Effector memory CD8-positive, alpha-beta T cell (primary cell): ENCODE results near the gene CACNA1A.

Experiments
- ATAC-seq: fragments of 150-1000 bp; cut with Tn5 transposase; replicated peaks from 2 replicates; pipeline ENCODE4 v1.10.0; 2021; ENCODE audit warnings: mild to moderate bottlenecking, moderate library complexity
- DNase-seq, 3 experiments: peaks; one replicate each; pipeline ENCODE4 v3.0.0; 2021
- H3K27ac Mint-ChIP-seq, 2 donors: one replicate each; pipeline ENCODE4 v1.8.0; 2022; ENCODE audit warnings: mild to moderate bottlenecking in 2 of 2, mixed read lengths in 2 of 2, moderate library complexity in 2 of 2
- H3K27me3 Mint-ChIP-seq, 2 donors: one replicate each; pipeline ENCODE4 v1.8.0; 2022; ENCODE audit warnings: mixed read lengths in 2 of 2
- H3K36me3 Mint-ChIP-seq: one replicate; pipeline ENCODE4 v1.8.0; 2022; ENCODE audit warnings: mild to moderate bottlenecking, moderate library complexity, mixed read lengths; ENCODE audit not compliant: insufficient read depth
- H3K4me1 Mint-ChIP-seq, 2 donors: one replicate each; pipeline ENCODE4 v1.8.0; 2022; ENCODE audit warnings: low read depth in 2 of 2, mixed read lengths in 2 of 2
- H3K4me3 Mint-ChIP-seq, 2 donors: one replicate each; pipeline ENCODE4 v1.8.0; 2022; ENCODE audit warnings: mild to moderate bottlenecking in 2 of 2, mixed read lengths in 2 of 2, moderate library complexity in 2 of 2
- H3K9me3 Mint-ChIP-seq, 2 donors: one replicate each; pipeline ENCODE4 v1.8.0; 2022; ENCODE audit warnings: mixed read lengths in 2 of 2

The CACNA1A gene

DNA sequence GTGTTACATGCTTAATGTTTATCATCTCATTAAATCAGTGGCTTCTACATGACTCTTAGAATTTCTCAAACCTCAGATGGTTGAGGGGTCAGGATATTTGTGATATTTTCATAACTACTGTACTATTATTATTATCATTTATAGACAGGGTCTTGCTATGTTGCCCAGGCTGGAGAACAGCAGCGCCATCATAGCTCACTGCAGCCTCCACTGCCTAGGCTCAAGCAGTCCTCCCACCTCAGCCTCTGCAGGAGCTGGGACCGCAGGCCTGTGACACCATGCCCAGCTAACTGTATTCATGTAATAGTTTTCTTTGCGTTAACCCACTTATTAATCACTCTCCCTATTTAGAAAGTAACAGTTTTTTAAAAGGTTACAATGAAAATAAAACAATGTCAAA lies 346.6 kb downstream of the CACNA1A start:
- Mint-ChIP-seq H3K27me3 (no peaks in the 10 kb centered on the region), H3K4me1 (peaks cover 47 to 54% of the 10 kb centered on the region in 2 donors), H3K9me3 (no peaks in the 10 kb centered on the region), H3K4me3 (peak overlapping the region in 1 of 2 donors; percentile 31), H3K36me3 (peaks cover 29% of the 10 kb centered on the region), H3K27ac (peak overlapping the region; percentile 49 to 62)
- DNase-seq (no peak), ATAC-seq (no peak)
